ENCODE data around the gene SSR2.
A peak's percentile ranks its signal among the peaks of the same experiment; 100 is the strongest.

SSR2 gene

GRCh38 chr1:155999964-156000363, 20.8 kb downstream of the SSR2 start:
- Histone ChIP-seq H3K4me3 (ENCODE audit: low read depth, low read length) (no peak overlapping the region), H3K27ac (ENCODE audit: extremely low read depth, low read depth, low read length) (no peak overlapping the region), H3K36me3 (ENCODE audit: control insufficient read depth in 2 of 2, insufficient read depth in 1 of 2, low read length in 2 of 2) (no peaks in the 10 kb centered on the region), H3K4me1 (ENCODE audit: control insufficient read depth, insufficient read depth, low read length) (no peaks in the 10 kb centered on the region), H3K9me3 (ENCODE audit: control insufficient read depth, insufficient read depth, low read depth, low read length) (no peaks in the 10 kb centered on the region)
- ChIA-PET CTCF (interaction anchor here (1.8 kb wide), 1 partner anchor 10 kb away, joined by 7 read pairs; no protein-coding TSS in a partner anchor), POLR2A (no interaction called here)
- TF ChIP-seq ZSCAN4 (tag by site-specific recombination; IDR thresholded peaks at IDR 0.05) (peak; percentile 61; the same call in 1 of the 2 replicates), MEIS1 (CRISPR knock-in tag; IDR thresholded peaks at IDR 0.05; ENCODE audit: borderline replicate concordance) (no peak)

DNA sequence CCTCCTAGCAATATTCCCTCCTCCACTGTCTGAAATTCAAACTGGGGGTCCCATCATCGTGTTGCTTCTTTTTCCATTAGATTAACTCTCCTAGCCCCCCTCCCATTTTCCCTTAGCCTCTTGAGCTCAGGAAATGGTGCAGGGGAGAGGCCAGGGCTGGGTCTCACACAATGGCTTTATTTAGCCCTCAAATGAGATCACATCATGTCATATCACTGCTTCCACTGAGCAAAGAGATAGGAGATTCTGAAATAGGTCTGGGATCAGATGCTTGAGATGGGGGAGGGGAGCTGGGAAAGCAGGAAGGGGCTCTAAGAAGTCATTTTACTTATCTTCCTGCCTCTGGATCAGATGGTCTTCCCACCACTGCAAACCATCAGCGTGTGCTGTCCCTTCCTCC, 24.6 kb downstream of the SSR2 start:
- Histone ChIP-seq H3K27ac (ENCODE audit: extremely low read depth, low read depth, low read length) (no peak overlapping the region), H3K4me3 (ENCODE audit: low read depth, low read length) (no peak overlapping the region), H3K9me3 (ENCODE audit: control insufficient read depth, insufficient read depth, low read depth, low read length) (no peaks in the 10 kb centered on the region), H3K36me3 (ENCODE audit: control insufficient read depth in 2 of 2, insufficient read depth in 1 of 2, low read length in 2 of 2) (no peaks in the 10 kb centered on the region), H3K4me1 (ENCODE audit: control insufficient read depth, insufficient read depth, low read length) (no peaks in the 10 kb centered on the region)
- TF ChIP-seq ZNF184 (tag by site-specific recombination; IDR thresholded peaks at IDR 0.05) (no peak), YY2 (tag by site-specific recombination; IDR thresholded peaks at IDR 0.05) (no peak), ZBTB21 (tag by site-specific recombination; IDR thresholded peaks at IDR 0.05) (no peak), ZNF843 (tag by site-specific recombination; IDR thresholded peaks at IDR 0.05) (no peak), ZNF426 (tag by site-specific recombination; IDR thresholded peaks at IDR 0.05) (no peak), ZFP3 (tag by site-specific recombination; IDR thresholded peaks at IDR 0.05; ENCODE audit: low read depth) (no peak), ZNF350 (tag by site-specific recombination; IDR thresholded peaks at IDR 0.05) (no peak), ZNF571 (tag by site-specific recombination; IDR thresholded peaks at IDR 0.05) (no peak)
- TF ChIP-seq, protein P1, sequence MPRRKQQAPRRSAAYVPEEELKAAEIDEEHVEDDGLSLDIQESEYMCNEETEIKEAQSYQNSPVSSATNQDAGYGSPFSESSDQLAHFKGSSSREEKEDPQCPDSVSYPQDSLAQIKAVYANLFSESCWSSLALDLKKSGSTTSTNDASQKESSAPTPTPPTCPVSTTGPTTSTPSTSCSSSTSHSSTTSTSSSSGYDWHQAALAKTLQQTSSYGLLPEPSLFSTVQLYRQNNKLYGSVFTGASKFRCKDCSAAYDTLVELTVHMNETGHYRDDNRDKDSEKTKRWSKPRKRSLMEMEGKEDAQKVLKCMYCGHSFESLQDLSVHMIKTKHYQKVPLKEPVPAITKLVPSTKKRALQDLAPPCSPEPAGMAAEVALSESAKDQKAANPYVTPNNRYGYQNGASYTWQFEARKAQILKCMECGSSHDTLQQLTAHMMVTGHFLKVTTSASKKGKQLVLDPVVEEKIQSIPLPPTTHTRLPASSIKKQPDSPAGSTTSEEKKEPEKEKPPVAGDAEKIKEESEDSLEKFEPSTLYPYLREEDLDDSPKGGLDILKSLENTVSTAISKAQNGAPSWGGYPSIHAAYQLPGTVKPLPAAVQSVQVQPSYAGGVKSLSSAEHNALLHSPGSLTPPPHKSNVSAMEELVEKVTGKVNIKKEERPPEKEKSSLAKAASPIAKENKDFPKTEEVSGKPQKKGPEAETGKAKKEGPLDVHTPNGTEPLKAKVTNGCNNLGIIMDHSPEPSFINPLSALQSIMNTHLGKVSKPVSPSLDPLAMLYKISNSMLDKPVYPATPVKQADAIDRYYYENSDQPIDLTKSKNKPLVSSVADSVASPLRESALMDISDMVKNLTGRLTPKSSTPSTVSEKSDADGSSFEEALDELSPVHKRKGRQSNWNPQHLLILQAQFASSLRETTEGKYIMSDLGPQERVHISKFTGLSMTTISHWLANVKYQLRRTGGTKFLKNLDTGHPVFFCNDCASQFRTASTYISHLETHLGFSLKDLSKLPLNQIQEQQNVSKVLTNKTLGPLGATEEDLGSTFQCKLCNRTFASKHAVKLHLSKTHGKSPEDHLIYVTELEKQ (tag by site-specific recombination; IDR thresholded peaks at IDR 0.05; ENCODE audit: borderline replicate concordance) = no peak
- POLR2A ChIA-PET = interaction anchor here (2.4 kb wide), 1 partner anchor 62 kb away, joined by 11 read pairs; the partner anchor contains the start of gene KHDC4
- CTCF ChIA-PET = interaction anchor here (0.6 to 2.3 kb wide), 13 partner anchors 10 to 770 kb away, joined by 3 to 8 read pairs (median 3); no protein-coding TSS in a partner anchor

DNA sequence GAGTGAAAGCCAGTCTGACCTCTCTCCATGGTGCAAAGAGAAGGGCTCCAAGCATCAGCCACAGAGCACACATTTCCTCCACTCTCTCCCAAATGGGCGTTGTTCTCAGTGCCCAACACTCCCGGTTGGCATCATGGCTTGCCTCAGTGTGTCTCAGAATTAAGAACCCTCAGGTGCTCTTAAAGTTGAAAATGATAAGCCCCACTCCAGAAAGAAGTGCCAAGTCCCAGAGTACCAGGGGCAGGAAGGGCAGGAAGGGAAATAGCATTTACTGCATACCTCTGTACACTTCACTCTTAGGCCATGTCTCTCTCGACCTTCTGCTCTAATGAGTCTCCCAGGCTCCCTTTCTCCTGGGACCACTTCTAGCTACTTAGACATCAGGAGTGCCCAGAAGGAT, 27.2 kb downstream of the SSR2 start:
- ChIA-PET CTCF (interaction anchor here (1.0 to 1.4 kb wide), 2 partner anchors 19 to 28 kb away, joined by 3 read pairs; no protein-coding TSS in a partner anchor), POLR2A (interaction anchor here (0.7 to 0.8 kb wide), 2 partner anchors 15 to 17 kb away, joined by 6 to 7 read pairs; no protein-coding TSS in a partner anchor)
- Histone ChIP-seq H3K36me3 (ENCODE audit: control insufficient read depth in 2 of 2, insufficient read depth in 1 of 2, low read length in 2 of 2) (no peaks in the 10 kb centered on the region), H3K4me3 (ENCODE audit: low read depth, low read length) (no peak overlapping the region), H3K27ac (ENCODE audit: extremely low read depth, low read depth, low read length) (no peak overlapping the region), H3K4me1 (ENCODE audit: control insufficient read depth, insufficient read depth, low read length) (no peaks in the 10 kb centered on the region), H3K9me3 (ENCODE audit: control insufficient read depth, insufficient read depth, low read depth, low read length) (no peaks in the 10 kb centered on the region)
- no peak for TF ChIP-seq ZNF155 (tag by site-specific recombination; IDR thresholded peaks at IDR 0.05)
- no peak for TF ChIP-seq ZNF133 (tag by site-specific recombination; IDR thresholded peaks at IDR 0.05)
- no peak for TF ChIP-seq ZNF449 (tag by site-specific recombination; IDR thresholded peaks at IDR 0.05)
- TF ChIP-seq, protein P2, sequence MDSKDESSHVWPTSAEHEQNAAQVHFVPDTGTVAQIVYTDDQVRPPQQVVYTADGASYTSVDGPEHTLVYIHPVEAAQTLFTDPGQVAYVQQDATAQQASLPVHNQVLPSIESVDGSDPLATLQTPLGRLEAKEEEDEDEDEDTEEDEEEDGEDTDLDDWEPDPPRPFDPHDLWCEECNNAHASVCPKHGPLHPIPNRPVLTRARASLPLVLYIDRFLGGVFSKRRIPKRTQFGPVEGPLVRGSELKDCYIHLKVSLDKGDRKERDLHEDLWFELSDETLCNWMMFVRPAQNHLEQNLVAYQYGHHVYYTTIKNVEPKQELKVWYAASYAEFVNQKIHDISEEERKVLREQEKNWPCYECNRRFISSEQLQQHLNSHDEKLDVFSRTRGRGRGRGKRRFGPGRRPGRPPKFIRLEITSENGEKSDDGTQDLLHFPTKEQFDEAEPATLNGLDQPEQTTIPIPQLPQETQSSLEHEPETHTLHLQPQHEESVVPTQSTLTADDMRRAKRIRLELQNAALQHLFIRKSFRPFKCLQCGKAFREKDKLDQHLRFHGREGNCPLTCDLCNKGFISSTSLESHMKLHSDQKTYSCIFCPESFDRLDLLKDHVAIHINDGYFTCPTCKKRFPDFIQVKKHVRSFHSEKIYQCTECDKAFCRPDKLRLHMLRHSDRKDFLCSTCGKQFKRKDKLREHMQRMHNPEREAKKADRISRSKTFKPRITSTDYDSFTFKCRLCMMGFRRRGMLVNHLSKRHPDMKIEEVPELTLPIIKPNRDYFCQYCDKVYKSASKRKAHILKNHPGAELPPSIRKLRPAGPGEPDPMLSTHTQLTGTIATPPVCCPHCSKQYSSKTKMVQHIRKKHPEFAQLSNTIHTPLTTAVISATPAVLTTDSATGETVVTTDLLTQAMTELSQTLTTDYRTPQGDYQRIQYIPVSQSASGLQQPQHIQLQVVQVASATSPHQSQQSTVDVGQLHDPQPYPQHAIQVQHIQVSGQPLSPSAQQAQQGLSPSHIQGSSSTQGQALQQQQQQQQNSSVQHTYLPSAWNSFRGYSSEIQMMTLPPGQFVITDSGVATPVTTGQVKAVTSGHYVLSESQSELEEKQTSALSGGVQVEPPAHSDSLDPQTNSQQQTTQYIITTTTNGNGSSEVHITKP (tag by site-specific recombination; IDR thresholded peaks at IDR 0.05) = no peak
- TF ChIP-seq KLF8 (tag by site-specific recombination; IDR thresholded peaks at IDR 0.05) = no peak
- no peak for TF ChIP-seq ZNF311 (tag by site-specific recombination; IDR thresholded peaks at IDR 0.05; ENCODE audit: borderline replicate concordance)
- no peak for TF ChIP-seq YY2 (tag by site-specific recombination; IDR thresholded peaks at IDR 0.05)
- no peak for TF ChIP-seq ZNF76 (tag by site-specific recombination; IDR thresholded peaks at IDR 0.05; ENCODE audit: borderline replicate concordance, low read depth)
- TF ChIP-seq ZFP69B (tag by site-specific recombination; IDR thresholded peaks at IDR 0.05) = no peak
- no peak for TF ChIP-seq HOXC10 (CRISPR knock-in tag; IDR thresholded peaks at IDR 0.05)

Measured in HEK293 (cell line).